Measurements from ENCODE around the gene KCNH1. TPM values are rescaled to one million over a fixed set of nuclear protein-coding genes. Genes with fewer than 3 reads are reported as not detected.

The KCNH1 gene
- total and polyA plus RNA-seq, 2 of the 4 experiments (the other 2 are of a cell fraction) = 0.27 to 0.54 TPM

- intact Hi-C loops (cut with micrococcal nuclease) = no loop called here
- no peak for DNase-seq
- ATAC-seq (ENCODE audit: low read depth) = no peak
- Histone ChIP-seq H3K14ac (replicated peaks; ENCODE audit: low read depth, low read length) (no peak overlapping the region), H3K4me2 (ENCODE audit: low read depth, low read length) (no peak overlapping the region), H4K20me1 (ENCODE audit: insufficient read depth, low read length) (no peaks in the 10 kb centered on the region), H3K79me1 (ENCODE audit: low read depth in 1 of 2, low read length in 2 of 2) (no peaks in the 10 kb centered on the region), H3K27ac (ENCODE audit: insufficient read depth, low read length) (no peak overlapping the region), H4K5ac (ENCODE audit: low read depth, low read length) (no peak overlapping the region), H2AK9ac (replicated peaks; ENCODE audit: low read depth, low read length, poor library complexity) (no peak overlapping the region), H2AFZ (replicated peaks; ENCODE audit: low read length, poor library complexity) (no peak overlapping the region), H2BK15ac (ENCODE audit: low read depth, low read length) (no peak overlapping the region), H2BK5ac (ENCODE audit: low read depth, low read length, poor library complexity, severe bottlenecking) (no peak overlapping the region), H3K23ac (ENCODE audit: low read depth, low read length) (no peak overlapping the region), H3K56ac (ENCODE audit: extremely low read depth, insufficient read depth, low read length) (no peak overlapping the region), H3K4me3 (ENCODE audit: insufficient read depth, low read depth, low read length) (no peak overlapping the region), H3K4ac (ENCODE audit: low read depth, low read length) (no peak overlapping the region), H3K9me1 (ENCODE audit: insufficient read depth, low read length) (no peaks in the 10 kb centered on the region), H2AK5ac (ENCODE audit: low read depth, low read length) (no peak overlapping the region), H3K9me3 (ENCODE audit: control insufficient read depth, insufficient read depth, low read length) (no peaks in the 10 kb centered on the region; the same call in 1 of the 2 replicates), H4K8ac (ENCODE audit: low read depth in 2 of 2, low read length in 2 of 2) (no peak overlapping the region), H3K18ac (ENCODE audit: low read depth, low read length) (no peak overlapping the region), H3K36me3 (ENCODE audit: control insufficient read depth, insufficient read depth, low read length) (no peaks in the 10 kb centered on the region), H3K27me3 (ENCODE audit: control insufficient read depth, insufficient read depth, low read length) (no peaks in the 10 kb centered on the region), H2BK20ac (ENCODE audit: low read depth, low read length) (no peak overlapping the region), H4K91ac (ENCODE audit: insufficient read depth, low read depth, low read length) (no peak overlapping the region), H3K4me1 (ENCODE audit: control insufficient read depth, insufficient read depth, low read length) (no peaks in the 10 kb centered on the region), H3K9ac (ENCODE audit: low read depth, low read length) (no peak overlapping the region), H2BK120ac (ENCODE audit: low read depth, low read length) (no peak overlapping the region)
- in situ Hi-C loops (cut with MboI; ENCODE audit: low sequenced_read_pairs) = no loop called here
- dilution Hi-C loops (cut with HindIII; ENCODE audit: low sequenced_read_pairs, unreplicated experiment) = no loop called here
- BruUV-seq (replicated peaks) = no TSS peak
- CTCF ChIA-PET = no interaction called here
- WGBS, 2 experiments (ENCODE audit: extremely low coverage in 2 of 2, insufficient read length in 1 of 2) = 57% methylated on average over 1 of the region's 2 CpGs; no CpG with 5 or more reads in 1 of the 2 experiments
- TF ChIP-seq NFE2L2 (IDR thresholded peaks at IDR 0.05; ENCODE audit: low read depth, low read length) (no peak), SMC3 (IDR thresholded peaks at IDR 0.05; ENCODE audit: low read depth, low read length) (no peak), CHD1 (IDR thresholded peaks at IDR 0.05; ENCODE audit: low read depth, low read length) (no peak), RCOR1 (IDR thresholded peaks at IDR 0.05; ENCODE audit: insufficient replicate concordance, low read length) (no peak), BHLHE40 (IDR thresholded peaks at IDR 0.05; ENCODE audit: low read depth, low read length) (no peak), MAZ (IDR thresholded peaks at IDR 0.05; ENCODE audit: borderline replicate concordance, low read depth, low read length) (no peak), USF2 (IDR thresholded peaks at IDR 0.05; ENCODE audit: low read depth, low read length) (no peak), RAD21 (IDR thresholded peaks at IDR 0.05; ENCODE audit: low read length) (no peak), ELK1 (IDR thresholded peaks at IDR 0.05; ENCODE audit: borderline replicate concordance, low read depth, low read length) (no peak), CTCF (conservative IDR thresholded peaks at IDR 0.05; ENCODE audit: low read depth, low read length) (no peak), POLR2A (IDR thresholded peaks at IDR 0.05; ENCODE audit: low read depth, low read length) (no peak), MXI1 (IDR thresholded peaks at IDR 0.05; ENCODE audit: borderline replicate concordance, low read depth, low read length) (no peak), CEBPB (IDR thresholded peaks at IDR 0.05; ENCODE audit: low read depth, low read length) (no peak), RFX5 (IDR thresholded peaks at IDR 0.05; ENCODE audit: low read depth, low read length) (no peak), FOS (IDR thresholded peaks at IDR 0.05; ENCODE audit: low read depth, low read length) (no peak)
- POLR2A ChIA-PET (ENCODE audit: unreplicated experiment) = interaction anchor here (0.7 kb wide), 1 partner anchor 510 kb away, joined by 3 read pairs; no protein-coding TSS in a partner anchor
These were observed 221.2 kb downstream of the KCNH1 start for GRCh38 chr1:210912752-210913151.
